HG02571 (cell line): ENCODE data around the gene SLC35A1.
"Not testable (repeated sequence)": the region's sequence is repeated elsewhere in the genome, so short reads cannot be mapped to it uniquely, and the experiment has no call there.

Experiments used
- ATAC-seq: cut with Tn5 transposase; IDR thresholded peaks from one replicate; pipeline ENCODE4 v1.9.1; 2021; ENCODE audit warnings: mild to moderate bottlenecking, moderate library complexity; ENCODE audit not compliant: unreplicated experiment

The SLC35A1 gene, protein sequence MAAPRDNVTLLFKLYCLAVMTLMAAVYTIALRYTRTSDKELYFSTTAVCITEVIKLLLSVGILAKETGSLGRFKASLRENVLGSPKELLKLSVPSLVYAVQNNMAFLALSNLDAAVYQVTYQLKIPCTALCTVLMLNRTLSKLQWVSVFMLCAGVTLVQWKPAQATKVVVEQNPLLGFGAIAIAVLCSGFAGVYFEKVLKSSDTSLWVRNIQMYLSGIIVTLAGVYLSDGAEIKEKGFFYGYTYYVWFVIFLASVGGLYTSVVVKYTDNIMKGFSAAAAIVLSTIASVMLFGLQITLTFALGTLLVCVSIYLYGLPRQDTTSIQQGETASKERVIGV

DNA sequence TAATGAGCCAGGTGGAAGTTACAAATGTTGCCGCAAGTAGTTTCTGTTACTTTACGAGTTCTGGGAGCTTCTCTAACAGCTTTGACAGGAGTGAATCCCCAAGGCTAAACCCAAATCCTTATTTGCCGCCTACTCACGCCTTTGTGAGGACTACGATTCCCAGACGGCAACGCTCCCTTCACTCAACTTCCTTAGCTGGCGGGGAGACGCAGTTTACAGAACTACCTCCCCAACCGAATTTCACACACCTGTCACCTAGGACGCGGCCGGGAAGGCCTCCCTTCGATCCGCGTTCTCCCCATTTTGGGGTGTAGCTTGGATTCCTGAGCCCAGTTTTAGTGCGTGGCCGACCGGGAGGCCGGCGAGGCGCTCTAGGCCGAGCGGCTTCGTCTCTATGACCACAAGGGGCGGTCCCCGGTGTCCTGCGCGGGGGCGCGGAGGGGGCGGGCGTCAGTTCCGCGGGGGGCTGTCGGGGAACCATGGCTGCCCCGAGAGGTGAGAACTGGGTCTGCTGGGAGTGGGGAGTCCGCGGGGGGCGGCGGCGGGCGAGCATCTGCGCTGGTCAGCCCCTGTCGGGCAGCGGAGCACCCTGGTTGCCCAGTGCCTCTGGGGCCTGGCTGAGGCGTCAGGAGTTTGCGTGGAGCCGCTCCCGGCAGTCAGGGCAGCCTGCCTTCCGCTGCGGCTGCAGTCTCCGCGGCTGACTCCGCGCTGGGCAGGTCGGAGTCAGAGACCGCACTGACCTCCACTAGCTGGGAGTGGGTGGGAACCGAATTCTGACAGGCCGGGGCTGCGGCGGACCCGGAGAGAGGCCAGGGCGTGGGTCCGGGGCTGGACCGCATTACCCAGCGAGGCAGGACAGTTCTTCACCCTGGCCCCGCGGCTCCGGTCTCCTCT, at the start of gene SLC35A1:
TSS of gene SLC35A1 (plus strand) at position 450 of the 894 bp plus-strand sequence. CDS start at position 480, 30 bp downstream.
- peak; percentile 96 for ATAC-seq

DNA sequence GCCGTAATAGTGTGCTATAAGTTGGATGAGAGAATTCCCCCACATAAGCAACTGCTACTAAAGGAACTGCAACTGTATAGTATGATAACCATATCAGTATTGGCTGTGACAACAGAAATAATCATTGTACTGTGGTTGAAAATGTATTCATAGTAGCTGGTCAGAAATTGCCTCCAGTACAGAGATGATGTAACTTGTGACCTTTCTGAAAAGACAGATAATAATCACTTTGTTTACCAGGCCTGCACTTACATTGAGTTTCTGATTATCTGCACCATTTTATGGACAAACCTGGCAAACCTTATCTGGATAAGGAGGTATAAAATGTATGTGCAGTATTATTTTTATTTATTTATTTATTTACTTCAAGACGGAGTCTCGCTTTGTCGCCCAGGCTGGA, 46.0 kb upstream of the SLC35A1 start:
- ATAC-seq: no peak

DNA sequence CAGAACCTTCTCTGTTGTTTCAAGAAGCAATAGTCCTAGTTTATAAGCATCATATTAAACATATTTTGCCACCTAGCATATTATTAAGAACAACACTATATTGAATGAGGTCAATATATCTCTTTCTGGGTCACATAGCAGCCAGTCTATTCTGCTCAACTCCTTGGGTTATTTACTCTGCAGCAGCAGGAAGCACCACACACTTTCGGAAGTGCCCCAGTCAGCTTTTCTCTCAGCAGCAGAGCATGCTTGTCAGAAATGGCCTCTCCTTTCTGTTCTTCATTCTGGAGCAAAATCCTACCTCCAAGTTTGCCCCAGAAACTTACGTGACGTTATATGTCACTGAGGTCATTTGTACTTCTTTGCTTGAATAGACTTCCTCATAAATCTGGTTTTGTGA, 42.3 kb upstream of the SLC35A1 start:
- ATAC-seq: no peak

DNA sequence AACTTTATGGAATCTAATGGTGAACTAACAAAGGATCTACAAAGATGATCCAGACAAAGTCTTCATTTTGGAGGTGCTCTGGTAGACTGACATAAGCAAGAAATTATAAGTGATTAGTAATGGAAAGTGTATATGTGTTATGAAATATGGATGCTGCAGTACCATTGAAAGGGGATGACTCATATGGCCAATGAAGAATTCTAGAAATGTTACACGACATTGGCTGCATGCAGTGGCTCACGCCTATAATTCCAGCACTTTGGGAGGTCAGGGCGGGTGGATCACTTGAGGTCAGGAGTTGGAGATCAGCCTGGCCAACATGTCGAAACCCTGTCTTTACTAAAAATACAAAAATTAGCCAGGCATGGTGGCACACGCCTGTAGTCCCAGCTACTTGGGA, 41.5 kb upstream of the SLC35A1 start:
- no peak for ATAC-seq

DNA sequence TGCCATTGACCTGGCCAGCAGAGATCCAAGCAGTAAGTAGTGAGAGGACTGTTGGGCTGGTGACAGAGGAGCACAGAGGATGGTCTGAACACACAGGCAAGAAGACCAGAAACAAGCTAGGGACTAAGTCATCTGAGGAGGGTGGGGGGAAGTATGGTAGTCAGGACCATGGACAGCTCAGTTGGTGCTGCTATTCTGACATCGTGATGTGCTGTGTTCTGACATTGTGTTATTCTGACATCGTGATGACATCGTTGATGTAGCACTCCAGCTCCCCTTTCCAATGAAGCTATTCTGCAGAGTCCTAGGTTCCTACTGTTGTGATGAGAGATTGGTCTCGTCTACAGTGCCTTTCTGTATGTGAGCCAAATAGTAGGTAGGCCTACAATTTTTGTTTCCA, 36.3 kb upstream of the SLC35A1 start:
- no peak for ATAC-seq

DNA sequence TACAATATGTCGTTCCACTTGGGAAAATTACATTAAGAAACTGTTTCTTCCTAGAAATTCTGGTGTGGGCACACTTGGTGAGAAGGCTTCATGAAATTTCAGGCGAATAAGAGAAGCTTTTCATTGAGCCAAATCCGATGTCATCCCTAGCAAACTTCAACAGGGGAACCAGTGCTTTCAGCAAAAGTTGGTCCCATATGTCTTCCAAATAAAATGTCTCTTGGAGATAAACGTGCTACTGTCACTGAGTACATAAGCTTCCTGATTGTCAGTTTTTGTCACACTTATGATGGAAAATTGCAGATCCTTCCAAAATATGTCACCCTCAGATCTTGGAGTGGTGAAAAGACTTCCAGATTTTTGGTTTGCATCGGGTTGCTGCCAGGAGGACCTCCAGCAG, 31.1 kb upstream of the SLC35A1 start:
- ATAC-seq: no peak

DNA sequence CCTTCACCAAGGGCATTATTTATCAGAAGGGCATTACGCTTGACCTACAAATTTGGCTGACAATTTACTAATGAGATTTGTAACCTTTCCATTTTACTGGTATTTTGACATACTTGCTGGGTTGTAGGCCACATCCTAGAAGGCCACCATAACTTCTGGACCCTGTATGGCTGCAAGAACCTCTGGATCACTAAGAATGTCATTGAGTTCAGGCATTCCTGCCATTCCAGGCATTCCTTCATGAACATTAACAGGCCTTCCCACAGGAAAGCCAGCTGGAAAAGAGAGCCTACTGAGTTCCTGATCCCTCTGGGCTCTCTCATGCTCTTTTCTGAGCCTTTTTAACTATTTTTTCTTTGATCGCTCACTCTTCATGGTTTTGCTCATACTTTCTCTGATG, 28.4 kb upstream of the SLC35A1 start:
- ATAC-seq: no peak

DNA sequence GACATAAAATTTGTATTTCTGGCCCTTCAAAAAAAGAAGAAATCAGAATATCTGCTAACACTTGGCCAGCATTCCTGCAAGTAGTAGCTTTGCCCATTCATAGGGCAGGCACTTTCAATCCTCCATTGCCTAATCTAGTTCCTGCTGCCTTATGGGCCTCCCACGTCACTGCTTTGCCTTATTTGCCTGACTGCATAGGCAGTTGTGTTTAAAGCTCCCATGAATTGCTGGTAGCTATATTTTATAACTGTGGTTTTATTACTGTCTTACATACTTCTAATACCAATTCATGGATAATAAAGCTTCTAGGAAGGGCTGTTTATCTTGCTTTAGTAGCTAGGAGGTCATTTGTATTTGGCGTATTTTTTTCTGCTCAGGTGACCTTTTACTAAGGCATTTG, 7.7 kb upstream of the SLC35A1 start:
- ATAC-seq: no peak

DNA sequence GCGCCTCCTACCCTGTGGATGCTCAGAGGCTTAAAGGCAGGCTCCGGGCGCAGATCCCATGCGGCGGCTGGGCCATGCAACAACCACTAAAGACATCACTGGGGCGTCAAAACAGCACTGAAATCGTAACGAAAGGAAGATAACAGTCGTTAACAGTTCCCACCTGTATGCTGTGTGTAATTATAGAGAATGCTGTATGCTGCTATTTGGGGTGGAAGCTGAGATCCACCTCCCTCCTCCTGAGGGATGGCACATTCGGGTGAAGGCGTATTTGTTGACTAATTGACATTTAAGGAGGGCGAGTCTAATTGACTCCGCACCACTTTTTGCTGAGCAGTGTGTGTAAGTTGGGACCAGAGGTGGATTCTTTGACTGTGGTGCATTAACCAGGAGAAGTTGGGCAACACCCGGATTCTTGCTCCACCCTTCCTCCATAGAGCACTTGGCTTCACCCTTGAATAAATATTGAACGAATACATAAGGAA, 687 bp downstream of the SLC35A1 start:
- ATAC-seq: peak; percentile 67

DNA sequence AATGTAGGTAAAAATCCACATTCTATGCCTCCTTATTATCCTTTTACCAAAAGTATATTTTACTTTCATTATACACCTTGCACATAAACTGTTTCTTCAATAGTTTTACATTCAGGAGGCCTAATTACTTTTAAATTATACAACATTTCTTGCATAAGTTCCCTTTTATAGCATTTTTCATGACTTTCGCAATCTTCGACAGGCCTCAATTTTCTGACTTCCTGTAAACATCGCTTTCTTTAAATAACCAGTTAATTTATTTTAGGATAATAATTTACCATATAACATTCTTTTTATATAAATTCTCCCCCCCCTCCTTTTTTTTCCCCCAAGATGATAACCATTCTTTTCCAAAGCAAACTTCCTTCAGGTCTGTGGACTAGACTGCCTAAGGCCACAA, 9.2 kb downstream of the SLC35A1 start:
- ATAC-seq: no peak

DNA sequence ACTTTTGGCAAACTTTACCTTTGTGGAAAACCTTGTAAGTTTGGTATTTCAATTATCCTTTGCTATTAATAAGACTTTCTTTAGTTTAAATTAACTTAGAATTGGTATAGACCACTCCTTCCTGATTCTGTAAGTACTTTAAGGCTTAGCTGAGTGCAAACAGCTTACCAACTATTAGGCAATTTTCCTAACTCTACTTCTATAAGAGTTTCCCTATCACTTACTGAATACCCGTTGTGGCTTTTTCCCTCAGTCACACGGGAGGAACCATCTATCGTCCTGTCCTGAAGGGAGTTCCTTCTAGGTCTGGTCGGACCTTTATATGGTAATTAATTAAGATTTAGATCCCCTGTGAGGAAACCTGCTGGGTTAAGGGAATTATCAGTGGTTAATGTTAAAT, 9.6 kb downstream of the SLC35A1 start:
- ATAC-seq: no peak

DNA sequence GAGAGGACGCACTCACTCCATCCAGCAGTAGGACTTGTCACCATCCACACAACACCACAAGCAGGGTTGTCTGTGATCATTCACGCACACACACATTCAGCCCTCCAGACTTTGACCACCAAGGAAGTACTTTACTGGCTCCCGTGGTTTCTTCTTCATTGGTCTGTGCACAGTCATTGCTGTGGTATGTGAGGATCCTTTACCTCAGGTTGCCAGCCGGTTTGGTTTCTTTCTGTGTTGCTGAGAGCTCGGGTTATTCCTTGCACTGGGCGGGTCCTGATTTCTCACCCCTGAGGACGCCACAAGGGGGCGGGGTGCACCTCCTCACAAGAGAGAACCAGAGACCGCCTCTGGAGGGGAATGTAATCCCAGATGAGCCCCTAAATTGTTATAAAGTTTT, 11.2 kb downstream of the SLC35A1 start:
- ATAC-seq: no peak

DNA sequence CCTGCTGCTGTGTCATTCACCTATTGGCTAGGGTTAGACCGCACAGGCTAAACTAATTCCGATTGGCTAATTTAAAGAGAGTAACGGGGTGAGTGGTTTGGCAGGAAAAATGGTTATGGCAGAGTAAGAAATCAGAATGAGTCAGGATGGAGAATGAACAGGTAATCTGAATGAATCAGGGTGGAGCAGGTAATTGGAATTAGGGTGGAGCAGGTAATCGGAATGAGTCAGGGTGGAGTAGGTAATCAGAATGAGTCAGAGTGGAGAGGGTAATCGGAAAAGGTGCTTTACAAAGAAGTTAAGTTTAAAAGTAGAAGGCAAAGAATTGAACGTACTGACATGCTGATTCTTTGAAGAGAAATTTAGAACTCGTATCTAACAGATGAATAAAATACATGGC, 11.7 kb downstream of the SLC35A1 start:
- ATAC-seq: no peak

DNA sequence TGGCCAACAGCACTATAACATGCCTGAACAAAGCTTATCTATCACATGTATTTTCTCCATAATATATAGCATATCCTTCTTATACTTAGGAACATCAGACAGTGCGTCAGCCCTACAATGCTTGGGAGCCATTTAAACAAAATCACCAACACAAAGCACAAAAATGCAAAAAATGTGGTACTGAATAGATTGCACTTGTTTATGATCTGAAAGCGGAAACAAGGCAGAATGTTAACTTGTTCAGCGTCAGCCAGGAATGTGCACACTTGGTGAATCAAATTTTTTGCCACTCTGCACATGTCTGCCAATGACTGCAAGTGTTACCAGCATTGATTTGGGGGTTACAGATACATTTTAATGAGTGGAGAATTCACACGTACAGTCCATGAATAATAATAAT, 14.8 kb downstream of the SLC35A1 start:
- ATAC-seq: no peak

DNA sequence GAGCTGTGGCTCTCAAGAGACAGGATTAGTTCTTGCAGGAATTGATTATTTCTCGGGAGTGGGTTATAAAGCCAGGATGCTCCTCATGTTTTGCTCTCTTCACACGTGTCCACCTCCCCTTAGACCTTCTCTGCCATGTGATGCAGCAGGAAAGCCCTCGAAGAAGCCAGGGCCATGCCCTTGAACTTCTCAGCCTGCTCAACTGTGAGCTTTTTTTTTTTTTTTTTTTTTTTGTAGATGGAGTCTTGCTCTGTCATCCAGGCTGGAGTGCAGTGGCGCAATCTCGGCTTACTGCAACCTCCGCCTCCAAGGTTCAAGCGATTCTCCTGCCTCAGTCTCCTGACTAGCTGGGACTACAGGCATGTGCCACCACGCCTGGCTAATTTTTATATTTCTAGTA, 16.6 kb downstream of the SLC35A1 start:
- not testable (repeated sequence) for ATAC-seq

DNA sequence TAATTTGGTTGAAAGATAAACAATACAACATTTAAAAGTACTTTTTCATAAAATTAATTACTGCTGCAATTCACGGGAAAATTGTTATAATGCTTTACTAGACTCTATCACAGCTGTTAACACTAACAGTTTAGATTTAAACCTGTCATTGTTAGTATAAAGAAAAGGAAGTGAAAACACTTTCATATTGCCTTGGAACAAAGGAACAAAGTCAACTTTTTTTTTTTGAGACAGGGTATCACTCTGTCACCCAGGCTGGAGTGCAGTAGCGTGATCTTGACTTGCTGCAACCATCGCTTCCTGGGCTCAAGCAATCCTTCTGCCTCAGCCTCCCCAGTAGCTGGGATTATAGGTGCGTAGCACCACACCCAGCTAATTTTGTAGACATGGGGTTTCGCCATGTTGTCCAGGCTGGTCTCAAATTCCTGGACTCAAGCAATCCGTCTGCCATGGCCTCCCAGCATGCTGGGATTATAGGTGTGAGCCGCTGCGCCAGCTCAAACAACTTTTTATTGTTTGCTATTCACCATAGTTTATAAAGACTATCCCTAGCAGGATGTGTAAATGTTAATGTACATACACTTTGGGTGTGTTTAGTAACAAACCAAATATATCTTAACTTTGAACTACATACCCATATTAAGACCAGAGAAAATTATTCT, 22.1 kb downstream of the SLC35A1 start:
- no peak for ATAC-seq

DNA sequence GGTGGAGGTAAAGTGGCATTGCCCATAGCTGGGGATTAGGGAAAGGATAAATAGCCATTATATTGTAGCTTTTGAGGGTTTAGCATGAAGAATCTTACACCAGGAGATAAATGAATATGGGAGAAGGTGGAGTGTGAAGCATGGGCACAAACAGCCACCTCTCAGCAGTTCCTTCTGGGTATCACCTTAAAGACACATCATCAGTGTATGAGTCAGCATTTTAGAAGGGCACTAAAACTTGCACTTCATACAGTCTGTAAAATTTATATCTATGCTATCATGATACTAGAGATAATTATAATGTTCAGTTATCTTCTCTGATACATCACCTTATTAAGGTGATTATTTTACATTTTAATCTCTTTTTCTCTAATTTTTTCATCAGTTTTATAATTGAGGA, 25.3 kb downstream of the SLC35A1 start:
- ATAC-seq: no peak

DNA sequence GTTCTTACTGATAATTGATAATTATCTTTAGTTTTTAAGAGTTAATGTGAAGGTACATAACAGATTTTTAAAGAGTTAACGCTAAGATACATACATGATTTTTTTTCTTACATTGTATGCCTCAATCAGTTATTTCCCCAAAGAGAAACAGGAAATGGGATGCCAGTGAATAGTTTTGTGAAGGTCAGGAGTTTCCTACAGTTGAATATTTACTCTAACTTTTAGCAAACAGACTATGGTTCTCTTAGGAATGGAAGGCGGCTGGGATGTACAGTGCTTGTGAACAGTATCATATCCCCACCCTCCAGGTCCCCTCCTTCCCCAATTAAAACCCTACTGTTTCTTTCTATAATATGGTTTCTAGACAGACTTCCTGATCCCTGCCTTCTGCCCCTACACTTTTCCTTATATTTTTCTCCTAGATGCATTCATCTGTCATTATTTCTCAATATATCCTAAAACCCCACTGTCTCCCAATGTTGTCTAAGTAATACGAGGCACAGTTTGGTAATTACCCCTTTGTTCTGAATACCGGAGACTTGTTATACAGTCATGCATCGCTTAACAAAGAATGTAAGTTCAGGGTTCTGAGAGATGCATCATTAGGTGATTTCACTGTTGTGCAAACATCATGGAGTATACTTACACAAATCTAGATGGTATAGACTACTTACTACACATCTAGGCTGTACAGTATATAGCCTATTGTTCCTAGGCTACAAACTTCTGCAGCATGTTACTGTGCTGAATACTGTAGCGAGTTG, 29.2 kb downstream of the SLC35A1 start:
- no peak for ATAC-seq

DNA sequence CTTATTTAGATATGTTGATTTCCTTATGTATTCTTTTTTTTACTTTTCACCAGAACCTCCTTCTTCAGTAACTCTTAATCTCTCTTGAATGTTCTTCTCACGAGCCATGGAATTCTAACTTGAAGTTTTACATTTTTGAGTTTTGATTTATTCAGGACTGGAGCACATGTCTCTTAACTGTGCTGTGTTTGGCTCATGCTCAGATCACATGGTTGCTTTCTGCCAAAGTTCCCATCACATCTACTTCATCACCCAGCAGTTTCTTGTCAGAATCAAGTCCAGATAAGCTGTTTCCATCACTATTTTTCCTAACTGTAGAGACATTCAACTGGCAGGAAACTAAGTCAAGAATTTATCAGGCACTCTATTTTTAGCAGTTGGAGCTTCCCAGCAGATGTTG, 31.7 kb downstream of the SLC35A1 start:
- no peak for ATAC-seq

DNA sequence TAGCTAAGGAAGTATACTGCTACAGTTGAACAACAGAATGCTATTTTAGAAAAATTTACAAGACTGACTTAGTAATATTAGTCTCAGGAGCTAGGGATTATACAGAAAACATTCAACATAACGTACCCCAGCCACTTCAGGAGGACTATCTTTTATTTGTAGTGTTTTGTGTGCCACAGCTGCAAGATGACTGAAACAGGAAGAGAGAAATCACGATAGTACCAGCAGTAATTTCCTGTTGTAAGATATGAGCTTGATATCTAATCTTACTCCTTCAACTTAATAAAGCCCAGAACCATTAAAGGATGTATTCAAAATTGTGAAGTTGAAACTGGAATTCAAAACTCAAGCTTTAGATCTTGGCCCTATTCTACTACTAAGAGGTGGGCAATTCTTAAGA, 42.1 kb downstream of the SLC35A1 start:
- no peak for ATAC-seq

DNA sequence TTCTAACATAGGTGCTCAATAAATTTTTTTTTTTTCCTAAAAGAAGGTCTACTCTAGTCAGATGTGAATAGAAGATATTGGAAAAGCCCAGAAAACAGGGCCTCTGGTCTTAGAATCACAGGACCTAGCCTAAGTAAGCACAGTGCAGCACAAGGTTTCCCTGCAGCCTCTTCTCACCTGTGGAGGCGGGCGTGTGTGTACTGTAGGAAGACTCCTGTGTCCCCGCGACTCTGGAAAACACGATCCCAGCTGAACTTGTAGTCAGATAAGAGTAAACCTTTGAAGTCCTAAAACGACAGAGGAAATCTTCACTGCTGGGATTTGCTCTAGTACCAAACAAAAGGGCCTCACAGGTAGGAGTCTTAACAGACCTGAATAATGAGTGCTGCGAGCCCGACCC, 45.7 kb downstream of the SLC35A1 start:
- no peak for ATAC-seq
